Skeletal muscle tissue (tissue), 4 donors: ENCODE data around the gene BANF2. TPM values are rescaled to one million over a fixed set of nuclear protein-coding genes. Genes with fewer than 3 reads are reported as not detected.

Experiments used
- H3K27ac ChIP-seq: one replicate; pipeline ENCODE4 v1.7.0; 2013; ENCODE audit warnings: mild to moderate bottlenecking, low read depth, low read length, inconsistent platforms
- H3K27me3 ChIP-seq, 3 donors: one replicate each; pipeline ENCODE4 v1.7.0; 2013; ENCODE audit warnings: low read length in 3 of 3; ENCODE audit not compliant: control insufficient read depth in 3 of 3, insufficient read depth in 3 of 3
- H3K36me3 ChIP-seq, 3 donors: one replicate each; pipeline ENCODE4 v1.7.0; 2013; ENCODE audit warnings: low read length in 3 of 3; ENCODE audit not compliant: control insufficient read depth in 3 of 3, insufficient read depth in 3 of 3
- H3K4me1 ChIP-seq, 3 donors: one replicate each; pipeline ENCODE4 v1.7.0; 2013; ENCODE audit warnings: low read length in 3 of 3, mild to moderate bottlenecking in 3 of 3; ENCODE audit not compliant: control insufficient read depth in 3 of 3, insufficient read depth in 3 of 3
- H3K4me3 ChIP-seq, 3 donors: one replicate each; pipeline ENCODE4 v1.7.0; 2013; ENCODE audit warnings: low read length in 3 of 3
- H3K9ac ChIP-seq, 3 donors: one replicate each; pipeline ENCODE4 v1.7.0; 2013; ENCODE audit warnings: low read length in 3 of 3, mild to moderate bottlenecking in 3 of 3, moderate library complexity in 2 of 3, low read depth in 1 of 3
- H3K9me3 ChIP-seq, 3 donors: one replicate each; pipeline ENCODE4 v1.7.0; 2013; ENCODE audit warnings: low read length in 3 of 3; ENCODE audit not compliant: control insufficient read depth in 3 of 3
- total RNA-seq: library from RNA; depleted of rRNA; stranded (reverse); fragments of >200 nt; gene quantifications from one replicate; pipeline ENCODE4 v1.2.3, GENCODE V29; 2014
- donor health status: Osteomylitis.

BANF2 gene
- total RNA-seq, 1 donor from 2014 or later = not detected

- no peak overlapping the region for H3K27ac ChIP-seq
- no peaks in the 10 kb centered on the region for H3K4me1 ChIP-seq
- H3K27me3 ChIP-seq = no peaks in the 10 kb centered on the region
- no peak overlapping the region for H3K9ac ChIP-seq
- no peaks in the 10 kb centered on the region for H3K9me3 ChIP-seq
- H3K4me3 ChIP-seq = no peak overlapping the region
- H3K36me3 ChIP-seq = no peaks in the 10 kb centered on the region
Observed at GRCh38 chr20:17715075-17715474, 15.3 kb downstream of the BANF2 start.

- Histone ChIP-seq H3K9me3 (no peaks in the 10 kb centered on the region), H3K9ac (no peak overlapping the region), H3K27me3 (no peaks in the 10 kb centered on the region), H3K27ac (no peak overlapping the region), H3K4me1 (no peaks in the 10 kb centered on the region), H3K36me3 (no peaks in the 10 kb centered on the region), H3K4me3 (no peak overlapping the region)
Observed at GRCh38 chr20:17716331-17716730, 16.6 kb downstream of the BANF2 start.

GRCh38 chr20:17720755-17721154 is 21.0 kb downstream of the BANF2 start:
- Histone ChIP-seq H3K4me1 (no peaks in the 10 kb centered on the region), H3K9me3 (no peaks in the 10 kb centered on the region), H3K27ac (no peak overlapping the region), H3K9ac (no peak overlapping the region), H3K36me3 (no peaks in the 10 kb centered on the region), H3K27me3 (no peaks in the 10 kb centered on the region), H3K4me3 (no peak overlapping the region)

- Histone ChIP-seq H3K4me1 (no peaks in the 10 kb centered on the region), H3K27ac (no peak overlapping the region), H3K36me3 (no peaks in the 10 kb centered on the region), H3K27me3 (no peaks in the 10 kb centered on the region), H3K4me3 (no peak overlapping the region), H3K9me3 (no peaks in the 10 kb centered on the region), H3K9ac (no peak overlapping the region)
Observed at GRCh38 chr20:17721802-17722486, 22.2 kb downstream of the BANF2 start.

- Histone ChIP-seq H3K9me3 (no peaks in the 10 kb centered on the region), H3K27me3 (no peaks in the 10 kb centered on the region), H3K4me1 (no peaks in the 10 kb centered on the region), H3K4me3 (no peak overlapping the region), H3K27ac (no peak overlapping the region), H3K36me3 (no peaks in the 10 kb centered on the region), H3K9ac (no peak overlapping the region)
Observed at GRCh38 chr20:17722493-17723300, 22.9 kb downstream of the BANF2 start.

- H3K27ac ChIP-seq = no peak overlapping the region
- no peaks in the 10 kb centered on the region for H3K27me3 ChIP-seq
- no peaks in the 10 kb centered on the region for H3K36me3 ChIP-seq
- no peaks in the 10 kb centered on the region for H3K9me3 ChIP-seq
- no peak overlapping the region for H3K4me3 ChIP-seq
- no peaks in the 10 kb centered on the region for H3K4me1 ChIP-seq
- H3K9ac ChIP-seq = no peak overlapping the region
Observed at GRCh38 chr20:17723301-17723691, 23.5 kb downstream of the BANF2 start.

- no peak overlapping the region for H3K9ac ChIP-seq
- H3K36me3 ChIP-seq = no peaks in the 10 kb centered on the region
- no peak overlapping the region for H3K27ac ChIP-seq
- H3K4me3 ChIP-seq = no peak overlapping the region
- no peaks in the 10 kb centered on the region for H3K27me3 ChIP-seq
- no peaks in the 10 kb centered on the region for H3K9me3 ChIP-seq
- H3K4me1 ChIP-seq = no peaks in the 10 kb centered on the region
Observed at GRCh38 chr20:17725094-17725835, 25.5 kb downstream of the BANF2 start.

GRCh38 chr20:17726902-17727301 is 27.1 kb downstream of the BANF2 start:
- Histone ChIP-seq H3K36me3 (no peaks in the 10 kb centered on the region), H3K4me3 (no peak overlapping the region), H3K9ac (no peak overlapping the region), H3K9me3 (no peaks in the 10 kb centered on the region), H3K4me1 (no peaks in the 10 kb centered on the region), H3K27me3 (no peaks in the 10 kb centered on the region), H3K27ac (no peak overlapping the region)

- Histone ChIP-seq H3K27me3 (no peaks in the 10 kb centered on the region), H3K4me1 (no peaks in the 10 kb centered on the region), H3K27ac (no peak overlapping the region), H3K36me3 (no peaks in the 10 kb centered on the region), H3K9ac (no peak overlapping the region), H3K9me3 (no peaks in the 10 kb centered on the region), H3K4me3 (no peak overlapping the region)
Observed at GRCh38 chr20:17727351-17727750, 27.6 kb downstream of the BANF2 start.

- Histone ChIP-seq H3K4me3 (no peak overlapping the region), H3K4me1 (no peaks in the 10 kb centered on the region), H3K36me3 (no peaks in the 10 kb centered on the region), H3K9me3 (no peaks in the 10 kb centered on the region), H3K9ac (no peak overlapping the region), H3K27ac (no peak overlapping the region), H3K27me3 (no peaks in the 10 kb centered on the region)
Observed at GRCh38 chr20:17728074-17728473, 28.3 kb downstream of the BANF2 start.
